ENCODE measurements around the gene BAIAP2L2. TPM values are rescaled to one million over a fixed set of nuclear protein-coding genes. Genes with fewer than 3 reads are reported as not detected.

The BAIAP2L2 gene
- total and polyA plus RNA-seq, 4 donors, result 0.33 to 0.46 (median 0.44) TPM; not detected in 1

GRCh38 chr22:38135133-38135706 lies 24.7 kb upstream of the BAIAP2L2 start:
- Histone ChIP-seq H3K9me3 (ENCODE audit: control insufficient read depth in 4 of 4, low read length in 3 of 4) (no peaks in the 10 kb centered on the region), H3K27ac (ENCODE audit: low read depth in 1 of 2, low read length in 2 of 2) (no peak overlapping the region), H3K9ac (ENCODE audit: low read depth in 1 of 2, low read length in 2 of 2) (no peak overlapping the region), H3K27me3 (ENCODE audit: control insufficient read depth in 4 of 4, insufficient read depth in 4 of 4, low read length in 3 of 4) (no peaks in the 10 kb centered on the region), H3K4me3 (ENCODE audit: low read depth in 1 of 3, low read length in 3 of 3) (no peak overlapping the region), H3K36me3 (ENCODE audit: control insufficient read depth in 4 of 4, insufficient read depth in 3 of 4, low read depth in 1 of 4, low read length in 3 of 4) (peaks cover 0 to 9% (median 7%) of the 10 kb centered on the region in 4 donors), H3K4me1 (ENCODE audit: control insufficient read depth in 4 of 4, insufficient read depth in 4 of 4, low read length in 3 of 4) (no peaks in the 10 kb centered on the region)
- WGBS, result 93% methylated on average over 4 of the region's 4 CpGs
- no peak for TF ChIP-seq FOXA1 (IDR thresholded peaks at IDR 0.05)
- DNase-seq (ENCODE audit: low spot score), result no peak

DNA sequence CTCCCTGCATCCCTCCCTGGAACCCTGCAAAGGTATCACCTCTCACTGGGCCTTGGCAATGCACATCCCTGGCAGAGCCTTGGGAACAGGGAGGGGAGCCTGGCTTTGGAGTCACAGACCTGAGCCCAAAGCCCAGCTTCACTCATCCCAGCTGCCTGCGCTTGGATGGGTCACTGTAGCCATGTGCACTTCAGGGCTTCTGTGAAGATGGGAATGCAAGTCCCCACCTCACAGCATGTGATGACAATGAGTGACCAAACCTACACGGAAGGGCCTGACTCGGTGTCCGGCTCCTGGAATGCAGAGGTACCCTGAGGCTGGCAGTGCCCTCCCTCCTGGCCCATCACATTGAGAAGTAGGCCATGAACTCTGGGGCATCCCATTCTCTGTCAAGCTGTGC lies 22.8 kb upstream of the BAIAP2L2 start:
- H3K4me3 ChIP-seq (ENCODE audit: low read depth in 1 of 3, low read length in 3 of 3), result no peak overlapping the region
- no peaks in the 10 kb centered on the region for H3K4me1 ChIP-seq (ENCODE audit: control insufficient read depth in 4 of 4, insufficient read depth in 4 of 4, low read length in 3 of 4)
- H3K9me3 ChIP-seq (ENCODE audit: control insufficient read depth in 4 of 4, low read length in 3 of 4), result no peaks in the 10 kb centered on the region
- H3K36me3 ChIP-seq (ENCODE audit: control insufficient read depth in 4 of 4, insufficient read depth in 3 of 4, low read depth in 1 of 4, low read length in 3 of 4), result peaks cover 0 to 9% (median 8%) of the 10 kb centered on the region in 4 donors
- TF ChIP-seq FOXA1 (IDR thresholded peaks at IDR 0.05) (no peak), HNF4G (IDR thresholded peaks at IDR 0.05) (no peak), CTCF (IDR thresholded peaks at IDR 0.05; ENCODE audit: low read depth, low read length, missing input control) (no peak), RAD21 (IDR thresholded peaks at IDR 0.05) (no peak), HNF4A (conservative IDR thresholded peaks at IDR 0.05) (no peak), RXRA (IDR thresholded peaks at IDR 0.05) (no peak), TAF1 (conservative IDR thresholded peaks at IDR 0.05) (no peak), FOXA2 (IDR thresholded peaks at IDR 0.05) (no peak), ZBTB33 (IDR thresholded peaks at IDR 0.05) (no peak), YY1 (IDR thresholded peaks at IDR 0.05) (no peak)
- TF ChIP-seq, protein P1, sequence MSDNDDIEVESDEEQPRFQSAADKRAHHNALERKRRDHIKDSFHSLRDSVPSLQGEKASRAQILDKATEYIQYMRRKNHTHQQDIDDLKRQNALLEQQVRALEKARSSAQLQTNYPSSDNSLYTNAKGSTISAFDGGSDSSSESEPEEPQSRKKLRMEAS (IDR thresholded peaks at IDR 0.05), result no peak
- WGBS, result over 99% methylated on average over 4 of the region's 4 CpGs
- no peak for DNase-seq (ENCODE audit: low spot score)
- H3K27ac ChIP-seq (ENCODE audit: low read depth in 1 of 2, low read length in 2 of 2), result no peak overlapping the region
- no peaks in the 10 kb centered on the region for H3K27me3 ChIP-seq (ENCODE audit: control insufficient read depth in 4 of 4, insufficient read depth in 4 of 4, low read length in 3 of 4)
- H3K9ac ChIP-seq (ENCODE audit: low read depth in 1 of 2, low read length in 2 of 2), result no peak overlapping the region

GRCh38 chr22:38132794-38133193 lies 22.3 kb upstream of the BAIAP2L2 start:
- Histone ChIP-seq H3K36me3 (ENCODE audit: control insufficient read depth in 4 of 4, insufficient read depth in 3 of 4, low read depth in 1 of 4, low read length in 3 of 4) (peaks cover 2 to 9% (median 8%) of the 10 kb centered on the region in 4 donors), H3K4me3 (ENCODE audit: low read depth in 1 of 3, low read length in 3 of 3) (no peak overlapping the region), H3K27me3 (ENCODE audit: control insufficient read depth in 4 of 4, insufficient read depth in 4 of 4, low read length in 3 of 4) (no peaks in the 10 kb centered on the region), H3K4me1 (ENCODE audit: control insufficient read depth in 4 of 4, insufficient read depth in 4 of 4, low read length in 3 of 4) (no peaks in the 10 kb centered on the region), H3K27ac (ENCODE audit: low read depth in 1 of 2, low read length in 2 of 2) (no peak overlapping the region), H3K9ac (ENCODE audit: low read depth in 1 of 2, low read length in 2 of 2) (no peak overlapping the region), H3K9me3 (ENCODE audit: control insufficient read depth in 4 of 4, low read length in 3 of 4) (no peaks in the 10 kb centered on the region)
- no peak for DNase-seq (ENCODE audit: low spot score)
- TF ChIP-seq, protein P2, sequence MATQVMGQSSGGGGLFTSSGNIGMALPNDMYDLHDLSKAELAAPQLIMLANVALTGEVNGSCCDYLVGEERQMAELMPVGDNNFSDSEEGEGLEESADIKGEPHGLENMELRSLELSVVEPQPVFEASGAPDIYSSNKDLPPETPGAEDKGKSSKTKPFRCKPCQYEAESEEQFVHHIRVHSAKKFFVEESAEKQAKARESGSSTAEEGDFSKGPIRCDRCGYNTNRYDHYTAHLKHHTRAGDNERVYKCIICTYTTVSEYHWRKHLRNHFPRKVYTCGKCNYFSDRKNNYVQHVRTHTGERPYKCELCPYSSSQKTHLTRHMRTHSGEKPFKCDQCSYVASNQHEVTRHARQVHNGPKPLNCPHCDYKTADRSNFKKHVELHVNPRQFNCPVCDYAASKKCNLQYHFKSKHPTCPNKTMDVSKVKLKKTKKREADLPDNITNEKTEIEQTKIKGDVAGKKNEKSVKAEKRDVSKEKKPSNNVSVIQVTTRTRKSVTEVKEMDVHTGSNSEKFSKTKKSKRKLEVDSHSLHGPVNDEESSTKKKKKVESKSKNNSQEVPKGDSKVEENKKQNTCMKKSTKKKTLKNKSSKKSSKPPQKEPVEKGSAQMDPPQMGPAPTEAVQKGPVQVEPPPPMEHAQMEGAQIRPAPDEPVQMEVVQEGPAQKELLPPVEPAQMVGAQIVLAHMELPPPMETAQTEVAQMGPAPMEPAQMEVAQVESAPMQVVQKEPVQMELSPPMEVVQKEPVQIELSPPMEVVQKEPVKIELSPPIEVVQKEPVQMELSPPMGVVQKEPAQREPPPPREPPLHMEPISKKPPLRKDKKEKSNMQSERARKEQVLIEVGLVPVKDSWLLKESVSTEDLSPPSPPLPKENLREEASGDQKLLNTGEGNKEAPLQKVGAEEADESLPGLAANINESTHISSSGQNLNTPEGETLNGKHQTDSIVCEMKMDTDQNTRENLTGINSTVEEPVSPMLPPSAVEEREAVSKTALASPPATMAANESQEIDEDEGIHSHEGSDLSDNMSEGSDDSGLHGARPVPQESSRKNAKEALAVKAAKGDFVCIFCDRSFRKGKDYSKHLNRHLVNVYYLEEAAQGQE (IDR thresholded peaks at IDR 0.05), result no peak
- TF ChIP-seq NR2F2 (IDR thresholded peaks at IDR 0.05) (no peak), FOXA1 (IDR thresholded peaks at IDR 0.05) (no peak), HNF4A (conservative IDR thresholded peaks at IDR 0.05) (no peak), RAD21 (IDR thresholded peaks at IDR 0.05) (no peak), ZBTB33 (IDR thresholded peaks at IDR 0.05) (no peak), FOXA2 (IDR thresholded peaks at IDR 0.05) (no peak), YY1 (IDR thresholded peaks at IDR 0.05) (no peak), SP1 (IDR thresholded peaks at IDR 0.05) (no peak), HNF4G (IDR thresholded peaks at IDR 0.05) (no peak), TAF1 (conservative IDR thresholded peaks at IDR 0.05) (no peak)
- 98% methylated on average over 28 of the region's 28 CpGs for WGBS
